GM21737 (cell line): Measurements from ENCODE around the gene SLC22A23.

Source experiments
- ATAC-seq: cut with Tn5 transposase; IDR thresholded peaks from one replicate; pipeline ENCODE4 v1.9.1; 2021; ENCODE audit warnings: mild to moderate bottlenecking, moderate library complexity; ENCODE audit not compliant: unreplicated experiment

Gene SLC22A23

DNA sequence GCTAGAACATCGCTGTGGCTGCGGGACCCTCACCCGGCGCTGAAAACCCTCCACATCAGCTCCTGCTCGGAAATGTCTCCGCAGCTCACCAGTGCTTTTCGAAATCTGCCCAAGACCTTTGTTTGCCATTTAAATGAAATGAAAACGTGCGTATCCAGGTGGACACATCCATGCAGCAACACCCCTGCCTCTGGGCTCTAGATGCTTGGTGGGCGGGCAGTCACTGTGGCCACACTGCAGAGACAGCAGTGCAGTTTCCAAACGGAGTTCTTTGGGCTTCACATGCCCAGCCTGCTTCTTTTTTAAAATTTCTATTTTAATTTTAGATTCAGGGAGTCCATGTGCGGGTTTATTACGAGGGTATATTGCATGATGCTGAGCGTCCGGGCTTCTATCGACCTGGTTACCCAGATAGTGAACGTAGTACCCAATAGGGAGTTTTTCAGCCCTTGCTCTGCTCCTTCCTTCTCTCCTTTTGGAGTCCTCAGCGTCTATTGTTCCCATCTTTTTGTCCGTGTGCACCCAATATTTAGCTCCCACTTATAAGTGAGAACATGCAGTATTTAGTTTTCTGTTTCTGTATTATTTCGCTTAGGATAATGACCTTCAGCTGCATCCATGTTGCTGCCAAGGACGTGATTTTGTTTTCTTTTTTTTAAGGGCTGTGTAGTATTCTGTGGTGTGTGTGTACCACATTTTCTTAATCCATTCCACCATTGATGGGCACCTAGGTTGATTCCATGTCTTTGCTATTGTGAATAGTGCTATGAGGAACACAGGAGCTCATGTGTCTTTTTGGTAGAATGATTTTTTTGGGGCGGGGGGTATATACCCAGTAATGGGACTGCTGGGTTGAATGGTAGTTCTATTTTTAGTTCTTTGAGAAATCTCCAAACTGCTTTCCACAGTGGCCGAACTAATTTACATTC is 224.6 kb downstream of the SLC22A23 start:
- no peak for ATAC-seq

DNA sequence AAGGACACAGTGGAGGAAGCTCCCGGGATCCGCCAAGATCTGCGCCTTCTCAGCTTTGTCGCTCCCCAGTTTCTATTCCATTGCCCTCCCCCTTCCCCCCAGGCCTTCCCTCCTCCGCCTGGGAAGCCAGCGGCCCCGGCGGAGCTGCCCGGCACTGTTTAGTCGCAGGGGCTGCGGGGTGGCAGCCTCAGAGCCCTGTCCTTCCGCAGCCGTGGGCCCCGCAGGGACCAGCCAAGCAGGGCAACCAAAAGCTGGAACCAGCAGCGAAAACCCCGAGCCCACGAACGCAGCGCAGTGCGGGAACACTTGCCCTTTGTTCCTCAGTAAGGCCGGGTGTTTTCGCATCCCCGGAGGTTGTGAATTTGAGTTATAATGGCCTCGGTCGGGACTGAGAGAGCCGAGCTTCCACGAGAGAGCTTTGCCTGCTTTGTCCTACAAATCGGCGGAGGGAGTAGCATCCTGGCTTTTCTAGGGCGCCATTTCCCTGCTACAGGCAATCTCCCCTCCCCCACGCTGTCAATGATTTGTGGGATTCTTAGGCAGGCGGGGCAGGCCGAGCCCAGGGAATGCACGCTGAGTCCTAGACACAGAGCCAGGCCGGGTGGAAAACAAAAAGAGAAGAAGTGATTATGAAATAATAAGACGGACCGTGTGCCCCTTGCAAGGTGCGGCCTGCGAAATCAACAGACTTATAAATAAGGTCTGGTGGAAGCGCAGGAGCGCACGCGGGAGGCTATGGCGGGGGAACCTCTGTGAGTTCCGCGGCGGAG is 225.4 kb downstream of the SLC22A23 start:
- no peak for ATAC-seq

DNA sequence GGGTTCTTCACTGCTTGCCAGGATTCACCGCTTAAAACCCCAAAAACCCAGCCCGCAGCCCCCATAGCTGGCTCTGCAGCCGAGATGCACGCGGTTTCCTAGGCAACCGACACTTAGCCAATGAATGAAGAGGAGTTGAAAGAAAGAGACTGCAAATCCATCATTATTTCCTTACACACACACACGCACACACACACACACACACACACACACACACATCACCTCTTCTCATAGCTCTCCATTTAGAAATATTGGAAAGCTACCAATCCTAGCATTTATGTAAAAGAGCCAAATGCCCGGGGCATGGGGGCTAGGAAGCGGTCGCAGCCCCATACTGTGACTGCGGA is 226.0 kb downstream of the SLC22A23 start:
- no peak for ATAC-seq

DNA sequence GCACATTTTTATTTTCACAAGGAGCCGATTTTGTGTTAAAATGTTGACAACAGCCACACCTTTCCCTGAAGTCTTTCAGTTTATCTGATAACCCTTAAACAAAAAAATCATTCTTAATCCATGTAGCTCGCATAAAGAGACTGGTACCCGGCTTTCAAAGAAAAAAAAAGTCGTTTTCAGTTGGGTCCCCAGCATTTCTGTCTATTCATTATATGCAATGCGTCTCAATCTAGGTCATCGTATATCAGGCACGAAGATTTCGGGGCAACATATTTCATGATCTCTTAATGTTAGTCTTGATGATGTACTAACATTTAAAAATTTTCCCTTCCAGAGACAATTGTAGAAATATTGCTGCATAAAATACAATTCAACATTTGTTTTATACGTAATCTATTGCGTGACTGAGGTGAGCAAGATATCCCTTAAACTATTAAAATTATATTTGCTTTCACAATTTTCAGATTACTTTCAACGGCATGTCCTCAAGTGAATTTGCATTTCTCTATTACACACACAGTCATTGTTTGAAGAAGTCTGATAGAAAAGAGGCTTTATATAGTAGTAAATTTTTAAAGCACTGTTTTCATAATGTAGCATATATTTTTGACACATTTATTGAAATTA is 226.5 kb downstream of the SLC22A23 start:
- ATAC-seq, result no peak

DNA sequence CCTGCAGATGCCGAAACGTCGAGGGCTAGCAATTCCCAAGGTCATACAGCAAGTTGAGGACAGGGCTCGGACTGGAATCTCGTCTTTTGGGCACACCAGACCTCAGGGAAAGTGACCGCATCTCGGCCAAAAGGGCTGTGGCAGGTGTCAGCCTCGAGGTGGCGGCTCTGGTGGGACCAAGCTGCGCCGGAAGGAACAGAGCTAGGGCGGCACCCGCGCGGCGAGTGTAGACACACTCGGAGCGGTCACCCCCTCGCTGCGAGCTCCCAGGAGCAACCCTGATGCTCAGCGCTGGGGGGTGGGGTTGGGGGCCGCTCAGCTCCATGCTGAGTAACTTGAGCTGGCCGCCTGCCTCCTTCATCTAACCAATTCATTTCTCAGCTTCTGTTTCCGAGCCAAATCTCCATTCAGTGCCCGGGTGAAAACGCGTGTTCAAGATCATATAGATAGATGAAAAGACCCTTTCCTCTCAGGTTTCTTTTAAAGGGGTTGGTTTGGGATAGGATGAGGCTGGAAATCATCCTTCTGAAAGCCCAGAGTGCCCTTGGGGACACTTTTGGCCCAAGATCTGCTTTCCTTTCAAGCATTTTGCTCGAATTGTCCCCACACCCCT is 227.2 kb downstream of the SLC22A23 start:
- no peak for ATAC-seq

DNA sequence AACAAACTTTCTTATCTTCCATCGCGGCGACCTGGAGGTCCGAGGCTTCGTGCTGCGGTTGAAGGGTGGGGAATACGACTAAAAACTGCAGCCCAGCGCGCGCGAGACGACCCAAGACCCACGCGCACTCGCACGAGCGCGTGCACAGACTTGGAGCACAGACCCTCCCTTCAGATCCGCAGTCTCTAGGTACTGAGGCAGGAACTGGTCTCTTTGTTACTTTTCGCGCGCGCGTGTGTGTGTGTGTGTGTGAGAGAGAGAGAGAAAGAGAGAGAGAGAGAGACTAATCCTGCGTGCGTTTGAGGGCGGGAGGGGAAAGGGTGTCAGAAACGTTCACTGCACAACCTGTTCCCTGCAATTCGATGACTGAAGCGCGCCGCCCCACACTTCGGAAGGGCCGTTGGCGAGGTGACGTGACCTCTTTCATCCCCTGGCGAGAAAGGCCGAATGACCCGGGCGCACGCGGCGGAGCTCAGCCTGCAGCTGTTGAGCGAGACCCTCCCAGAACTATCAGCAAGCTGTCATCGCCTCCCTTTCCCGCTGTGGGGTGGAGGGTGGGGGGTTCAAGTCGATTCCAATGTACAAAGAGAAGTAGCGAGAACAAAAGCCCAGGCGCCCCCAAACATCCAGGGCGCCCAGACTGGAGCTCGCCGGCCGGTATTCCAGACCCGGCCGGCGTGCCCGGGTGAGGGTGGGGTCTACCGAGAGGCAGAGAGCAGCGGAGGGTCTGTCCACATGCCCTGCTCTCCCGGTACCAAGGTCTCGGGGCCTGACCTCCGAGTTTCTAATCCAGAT is 227.9 kb downstream of the SLC22A23 start:
- ATAC-seq, result no peak

DNA sequence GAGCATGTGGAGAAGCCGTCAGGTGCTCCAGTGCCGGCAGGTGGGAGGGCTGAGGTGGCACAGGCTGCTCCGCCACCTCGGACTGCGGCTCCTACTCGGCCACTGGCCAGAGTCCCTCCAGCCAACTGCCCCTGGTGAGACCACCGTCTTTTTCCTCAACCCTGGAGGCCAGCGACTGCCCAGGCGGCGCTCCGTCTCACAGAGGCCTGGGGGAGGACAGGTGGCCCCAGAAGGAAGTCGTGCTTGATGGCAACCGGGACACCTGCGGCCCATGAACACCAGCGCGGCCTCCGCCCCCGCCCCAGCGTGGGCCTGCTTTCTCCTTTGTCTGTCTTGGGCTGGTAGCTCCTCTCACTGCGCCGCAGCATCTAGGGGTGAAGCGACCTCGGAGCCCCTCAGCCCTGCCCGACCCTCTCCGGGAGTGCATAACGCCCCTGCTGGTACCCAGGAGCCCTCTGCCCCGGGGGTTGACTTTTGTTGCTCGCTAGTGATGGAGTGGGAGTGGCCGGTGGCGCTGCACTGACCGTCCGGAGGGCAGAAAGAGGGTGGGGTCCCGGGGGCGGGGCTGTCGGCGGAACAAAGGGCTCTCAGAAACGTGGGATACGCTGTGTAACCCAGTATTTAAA is 228.7 kb downstream of the SLC22A23 start:
- ATAC-seq, result no peak

DNA sequence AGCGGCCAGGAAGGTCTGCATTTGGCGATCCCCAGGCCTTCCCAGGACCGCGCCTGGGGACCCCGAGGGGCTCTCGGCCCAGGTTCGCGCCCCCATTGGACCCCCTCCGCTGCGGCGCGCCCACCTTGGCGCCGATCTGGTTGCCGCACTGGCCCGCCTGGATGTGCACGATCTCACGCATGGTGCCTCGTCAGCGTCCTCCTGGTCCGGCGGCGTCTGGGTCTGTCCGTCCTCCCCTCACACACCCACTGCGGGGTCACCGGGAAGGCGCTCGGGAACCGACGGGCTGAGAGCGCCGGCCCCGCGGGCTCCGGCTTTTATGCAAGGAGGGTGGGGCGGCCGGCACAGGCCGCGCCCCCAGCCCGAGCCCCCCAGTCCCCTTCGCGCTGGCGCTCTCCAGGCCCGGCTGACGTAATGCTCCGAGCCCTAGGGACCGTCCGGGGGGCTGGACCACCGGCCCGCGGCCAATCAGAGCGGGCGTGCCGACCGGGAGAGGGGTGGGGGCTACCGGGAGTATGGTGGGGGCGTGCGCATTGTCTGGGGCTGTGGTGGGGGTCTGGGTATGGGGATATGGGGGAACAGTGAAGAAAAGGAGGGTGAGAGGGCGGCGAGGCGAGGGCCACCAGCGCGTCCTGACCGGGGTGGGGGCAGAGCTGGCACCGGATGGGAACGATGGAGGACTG is 229.3 kb downstream of the SLC22A23 start, which contains the start of gene TUBB2B:
TUBB2B (minus strand) TSS at position 291 of the 683 bp plus-strand sequence; CDS start at position 181, 110 bp downstream.
- ATAC-seq, result no peak

DNA sequence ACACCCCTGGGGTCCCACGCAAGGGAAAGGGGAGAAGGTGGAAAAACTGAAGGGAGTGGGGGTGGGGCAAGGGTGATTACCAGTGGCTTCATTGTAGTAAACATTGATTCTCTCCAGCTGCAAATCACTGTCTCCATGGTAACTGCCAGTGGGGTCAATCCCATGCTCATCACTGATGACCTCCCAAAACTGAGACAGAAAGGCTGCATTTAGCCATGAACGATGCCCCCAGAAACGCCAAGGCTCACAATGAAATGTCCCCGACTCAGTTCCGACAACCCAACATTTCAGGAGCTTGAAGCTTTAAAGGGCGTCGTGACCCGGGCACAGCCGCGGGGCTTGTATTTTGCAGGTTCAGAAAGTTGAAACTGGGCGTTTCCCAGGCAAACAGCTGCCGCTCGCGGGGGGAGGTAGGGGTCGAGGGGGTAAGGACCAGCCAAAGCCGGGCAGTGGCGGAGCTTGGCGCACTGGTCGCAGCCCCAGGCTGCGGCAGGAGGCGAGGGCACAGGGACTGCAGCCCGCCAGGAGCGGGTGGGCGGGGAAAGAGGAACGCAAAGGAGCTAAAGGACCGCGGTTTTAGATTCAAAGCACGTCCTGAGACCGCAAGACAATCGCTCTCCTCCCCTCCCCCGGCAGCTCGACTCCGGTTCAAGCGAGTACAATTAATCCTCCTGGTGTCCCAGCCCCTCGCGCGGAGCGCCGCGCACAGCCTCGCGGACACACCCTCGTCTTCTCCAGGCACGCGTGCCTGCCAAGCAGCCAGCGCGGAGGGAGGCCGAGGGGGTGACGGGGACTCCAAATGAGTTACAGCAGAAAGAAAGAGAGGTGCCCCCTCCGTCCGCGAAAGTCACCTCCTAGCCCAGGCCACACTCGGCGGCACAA is 230.1 kb downstream of the SLC22A23 start:
- no peak for ATAC-seq

DNA sequence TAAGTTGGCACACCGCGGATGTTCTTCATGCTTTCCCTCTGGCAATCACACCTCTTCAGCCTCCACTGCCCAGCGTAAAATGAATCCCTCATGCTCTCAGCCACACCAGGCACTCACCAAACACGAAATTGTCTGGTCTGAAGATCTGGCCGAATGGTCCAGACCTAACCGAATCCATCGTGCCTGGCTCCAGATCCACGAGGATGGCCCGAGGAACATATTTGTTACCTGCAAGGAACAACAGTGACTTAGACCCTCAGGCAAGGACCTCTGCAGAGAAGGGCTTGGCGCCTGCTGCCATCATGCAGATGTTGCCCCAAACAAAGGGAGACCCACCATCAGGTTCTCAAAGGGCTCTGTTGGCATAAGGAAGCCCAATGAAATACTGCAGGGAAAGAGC is 230.8 kb downstream of the SLC22A23 start:
- ATAC-seq, result no peak

DNA sequence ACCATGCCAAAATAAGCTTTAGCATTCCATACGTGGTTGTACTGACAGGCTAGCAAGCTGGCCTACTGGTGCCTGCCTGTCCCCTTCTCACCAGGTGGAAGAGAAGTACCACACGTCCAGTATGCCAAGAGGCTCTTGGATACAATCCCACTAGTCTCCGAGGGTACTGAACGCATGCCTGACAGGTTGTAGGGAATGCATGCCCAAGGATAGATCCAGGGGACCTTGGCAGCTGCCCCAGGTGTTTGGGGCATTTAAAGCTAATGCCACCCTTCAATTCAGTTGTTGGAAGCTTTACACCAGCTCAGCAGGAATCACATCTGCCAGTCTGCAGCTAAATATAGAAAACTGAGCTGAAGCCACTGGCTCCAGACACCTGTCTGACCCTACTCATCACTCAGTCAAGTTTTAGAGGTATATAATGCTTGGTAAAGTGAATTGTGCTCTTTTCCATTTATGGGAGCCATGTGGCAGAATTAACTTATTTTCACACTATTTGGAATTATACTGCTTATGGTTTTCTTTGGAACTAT is 234.3 kb downstream of the SLC22A23 start:
- ATAC-seq, result no peak

DNA sequence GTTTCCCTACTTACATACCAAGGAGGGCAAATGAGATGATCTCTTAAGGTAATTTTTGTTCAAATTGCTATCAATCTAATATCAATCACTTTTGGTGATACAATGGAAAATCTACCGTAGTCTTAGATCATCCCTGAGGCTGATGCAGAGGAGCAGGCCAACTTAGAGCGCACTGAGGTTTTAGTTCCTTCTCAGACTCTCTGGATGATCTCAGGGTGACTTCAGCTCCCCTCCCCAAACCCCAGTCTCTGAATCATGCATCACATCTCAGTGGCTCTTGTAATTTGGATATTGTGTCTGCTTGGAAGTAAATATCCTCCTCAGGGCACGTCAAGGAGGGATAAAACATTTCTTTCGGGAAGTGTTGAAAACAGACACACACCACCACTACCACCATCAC is 235.3 kb downstream of the SLC22A23 start:
- no peak for ATAC-seq

DNA sequence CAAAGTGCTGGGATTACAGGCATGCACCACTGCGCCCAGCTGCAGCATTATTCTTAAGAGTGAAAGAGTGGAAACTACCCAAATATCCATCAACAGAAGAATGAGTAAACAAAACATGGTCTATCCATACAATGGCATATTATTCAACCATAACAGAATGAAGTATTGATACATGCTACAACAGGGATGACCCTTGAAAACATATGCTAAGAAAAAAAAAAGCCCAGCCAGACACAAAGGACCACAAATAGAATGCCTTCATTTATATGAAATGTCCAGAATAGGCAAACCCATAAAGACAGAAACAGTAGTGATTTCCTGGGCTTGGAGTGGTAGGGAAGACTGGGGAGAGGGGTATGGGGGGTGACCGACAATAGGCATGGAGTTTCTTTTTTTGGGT is 236.5 kb downstream of the SLC22A23 start:
- no peak for ATAC-seq
